Fibroblast of skin of left biceps (primary cell): ENCODE results near the gene CPTP.

Source experiments
- DNase-seq, 2 experiments: peaks; one replicate each; pipeline ENCODE4 v3.0.0-alpha.2; 2013; ENCODE audit warnings: low read depth in 2 of 2

CPTP gene

GRCh38 chr1:1292442-1292779 lies 32.2 kb upstream of the CPTP start:
- DNase-seq: no peak

- no peak for DNase-seq
Observed at GRCh38 chr1:1292851-1293250, 31.8 kb upstream of the CPTP start.

GRCh38 chr1:1293263-1294249 lies 31.0 kb upstream of the CPTP start:
- no peak for DNase-seq

GRCh38 chr1:1294250-1294890 lies 30.2 kb upstream of the CPTP start:
- no peak for DNase-seq

- no peak for DNase-seq
Observed at GRCh38 chr1:1295154-1295923, 29.3 kb upstream of the CPTP start.

DNA sequence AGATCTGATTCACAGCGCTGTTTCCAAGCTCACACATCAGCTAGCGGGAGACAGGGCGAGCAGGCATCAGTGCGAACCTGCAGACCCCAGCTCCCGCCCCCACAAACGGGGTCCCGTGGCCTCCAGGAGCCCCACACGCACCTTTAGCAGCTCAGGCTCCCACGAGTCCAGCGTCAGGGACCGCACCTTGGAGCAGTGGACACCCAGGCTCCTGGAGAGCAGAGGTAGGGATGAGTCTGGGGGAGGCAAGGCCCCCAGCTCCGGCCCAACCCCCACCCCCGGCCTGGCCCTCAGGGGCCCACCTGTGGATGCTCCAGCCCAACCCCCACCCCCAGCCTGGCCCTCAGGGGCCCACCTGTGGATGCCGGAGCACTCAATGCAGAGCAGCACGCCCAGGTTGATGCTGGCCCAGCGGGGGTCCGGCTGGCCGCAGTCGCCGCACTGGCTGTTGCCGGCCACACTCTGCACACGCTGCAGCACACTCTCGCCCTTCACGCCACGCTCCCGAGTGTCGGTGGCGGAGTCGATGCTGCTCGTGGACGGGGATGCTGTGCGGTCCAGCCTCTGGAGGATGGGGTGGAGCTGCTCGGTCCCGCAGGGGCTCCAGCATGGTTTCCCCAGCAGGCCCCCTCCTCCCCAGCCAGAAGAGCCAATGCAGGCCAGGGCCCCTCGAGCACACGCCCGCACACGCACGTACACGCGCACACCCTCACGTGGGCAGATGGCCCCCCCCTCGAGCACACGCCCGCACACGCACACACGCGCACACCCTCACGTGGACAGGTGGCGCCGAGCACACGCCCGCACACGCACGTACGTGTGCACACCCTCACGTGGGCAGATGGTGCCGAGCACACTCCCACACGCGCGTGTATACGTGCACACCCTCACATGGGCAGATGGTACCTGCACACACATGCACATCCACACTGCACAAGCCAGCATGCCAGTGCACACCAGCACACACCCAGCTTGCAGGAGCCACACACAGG lies 28.2 kb upstream of the CPTP start:
- no peak for DNase-seq

DNA sequence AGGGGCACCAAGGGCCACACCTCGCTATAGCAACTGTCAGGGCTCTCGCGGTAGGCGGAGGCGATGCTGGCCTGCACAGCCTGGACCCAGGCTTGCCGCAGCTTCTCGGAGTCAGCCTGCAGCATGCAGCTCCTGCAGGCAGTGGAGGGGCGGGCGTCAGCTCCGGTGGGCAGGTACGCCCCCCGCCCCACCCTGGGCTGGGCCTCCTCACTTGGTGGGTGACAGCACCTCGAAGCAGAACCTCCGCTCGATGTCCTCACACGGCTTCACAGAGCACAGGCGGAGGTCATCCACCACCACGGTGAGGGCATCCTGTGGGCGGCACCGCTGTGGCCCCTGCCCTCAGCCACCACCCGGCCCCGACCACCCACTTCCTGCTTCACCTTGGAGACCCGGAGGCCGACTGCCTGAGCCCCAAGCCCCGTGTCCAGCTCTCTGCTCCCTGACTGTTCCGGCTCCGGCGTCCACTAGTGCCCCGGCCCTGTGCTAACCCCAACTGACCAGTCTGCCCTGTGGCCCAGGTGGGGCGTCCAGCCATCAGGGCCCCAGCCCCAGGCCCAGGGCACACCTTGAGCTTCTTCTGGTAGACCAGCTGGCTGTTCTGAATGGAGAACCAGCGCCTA lies 26.7 kb upstream of the CPTP start:
- no peak for DNase-seq

DNA sequence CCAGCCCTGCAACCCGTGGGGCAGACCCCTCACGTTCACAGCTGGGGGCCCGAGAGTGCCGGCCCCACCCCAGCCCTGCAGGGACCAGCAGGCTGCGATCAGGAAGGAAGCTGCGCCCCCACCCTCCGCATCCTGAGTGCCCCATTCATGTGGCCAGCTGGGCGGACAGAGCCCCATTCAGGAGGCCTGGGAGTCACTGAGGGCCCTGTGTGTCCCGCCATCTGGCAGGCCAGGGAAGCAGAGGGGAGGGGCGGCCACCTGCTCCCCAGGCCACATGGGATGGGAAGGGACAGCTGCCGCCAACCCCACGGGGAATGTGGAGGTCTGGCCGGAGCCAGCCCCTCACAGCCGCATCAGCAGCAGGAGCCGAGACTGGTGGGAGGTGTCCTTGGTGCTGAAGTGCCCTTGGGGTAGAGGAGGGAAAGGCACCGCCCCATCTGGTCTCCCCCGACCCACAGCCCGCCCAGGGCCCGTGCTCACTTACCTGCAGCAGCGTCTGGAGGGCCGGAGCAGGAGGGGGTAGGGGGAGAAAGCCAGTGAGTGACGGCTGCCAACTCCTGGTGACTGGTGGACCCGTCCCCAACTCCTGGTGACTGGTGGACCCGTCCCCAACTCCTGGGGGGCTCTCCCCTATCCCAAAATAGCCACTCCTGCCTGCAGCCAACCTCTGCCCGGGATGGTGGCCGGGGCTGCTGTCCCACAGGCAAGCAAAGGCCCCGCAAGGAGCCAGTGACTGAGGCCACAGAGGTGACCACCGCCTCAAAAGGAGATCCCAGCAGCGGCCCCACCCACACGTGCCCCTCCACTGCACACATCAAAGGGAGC lies 25.5 kb upstream of the CPTP start:
- no peak for DNase-seq

GRCh38 chr1:1299686-1300351 lies 24.8 kb upstream of the CPTP start:
- no peak for DNase-seq

DNA sequence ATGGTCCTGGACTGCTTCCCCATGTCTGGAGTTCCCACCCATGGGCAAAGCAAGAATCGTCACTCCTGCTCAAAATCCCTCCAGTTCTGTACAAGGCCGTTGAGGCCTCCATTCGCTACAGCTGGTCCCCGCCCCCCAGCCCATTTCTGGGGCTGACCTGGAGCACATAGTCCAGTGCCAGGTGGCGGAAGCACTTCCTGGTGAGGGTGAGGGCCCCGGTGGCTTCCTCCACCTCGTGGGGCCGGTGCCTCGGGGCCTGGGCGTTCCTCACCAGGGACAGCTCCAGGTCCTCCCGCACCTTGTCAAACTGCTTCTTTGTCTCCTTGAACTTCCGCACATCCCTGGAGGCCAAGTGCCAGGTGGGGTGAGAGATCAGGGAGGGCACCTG lies 24.3 kb upstream of the CPTP start:
- DNase-seq: no peak

DNA sequence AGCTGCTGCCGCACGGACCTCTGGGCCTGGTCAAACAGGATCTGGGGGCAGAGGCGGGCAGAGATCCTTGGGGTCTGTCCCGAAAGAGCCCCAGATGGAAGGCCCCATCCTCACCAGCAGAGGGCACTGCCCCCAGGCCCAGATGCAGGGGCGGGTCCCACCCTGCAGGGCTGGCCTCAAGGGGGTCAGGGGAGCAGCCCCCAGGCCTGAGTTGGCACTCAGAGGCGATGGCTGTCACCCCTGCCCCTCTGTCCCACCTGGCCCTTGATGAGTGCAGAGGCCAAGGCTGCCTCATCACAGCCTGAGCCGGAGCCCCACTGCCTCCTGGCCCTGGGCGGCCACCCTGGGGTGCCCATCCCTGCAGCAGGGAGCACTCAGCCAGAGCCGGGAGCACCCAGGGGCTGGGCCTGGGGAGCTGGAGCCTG lies 22.6 kb upstream of the CPTP start:
- DNase-seq: no peak

DNA sequence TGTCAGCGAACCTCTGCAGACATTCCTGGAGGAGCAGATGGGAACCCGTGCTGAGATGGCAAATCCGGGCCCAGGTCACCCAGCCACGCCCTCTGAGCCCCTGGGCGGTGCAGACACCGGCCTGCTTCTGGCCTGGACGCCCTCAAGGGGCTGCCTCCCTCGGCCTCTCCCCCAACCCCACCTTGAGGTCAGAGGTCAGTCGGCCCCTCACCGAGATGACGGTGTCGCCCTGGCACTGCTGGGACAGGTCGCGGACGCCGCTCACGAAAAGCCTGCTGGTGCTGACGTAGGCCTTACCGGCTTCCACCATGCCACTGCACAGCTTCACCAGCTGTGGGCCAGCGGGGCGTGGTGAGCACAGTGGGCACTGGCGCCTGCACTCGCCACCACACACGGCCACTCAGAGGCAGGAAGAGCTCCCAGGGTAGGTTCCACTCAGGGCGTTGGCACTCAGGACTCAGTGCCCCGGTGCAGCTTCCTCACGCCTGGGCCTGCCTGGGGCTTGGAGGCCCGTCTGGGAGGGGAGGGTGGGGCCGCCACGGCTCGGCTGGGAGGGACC lies 21.6 kb upstream of the CPTP start:
- DNase-seq: no peak

GRCh38 chr1:1303736-1304135 lies 20.9 kb upstream of the CPTP start:
- DNase-seq: no peak

DNA sequence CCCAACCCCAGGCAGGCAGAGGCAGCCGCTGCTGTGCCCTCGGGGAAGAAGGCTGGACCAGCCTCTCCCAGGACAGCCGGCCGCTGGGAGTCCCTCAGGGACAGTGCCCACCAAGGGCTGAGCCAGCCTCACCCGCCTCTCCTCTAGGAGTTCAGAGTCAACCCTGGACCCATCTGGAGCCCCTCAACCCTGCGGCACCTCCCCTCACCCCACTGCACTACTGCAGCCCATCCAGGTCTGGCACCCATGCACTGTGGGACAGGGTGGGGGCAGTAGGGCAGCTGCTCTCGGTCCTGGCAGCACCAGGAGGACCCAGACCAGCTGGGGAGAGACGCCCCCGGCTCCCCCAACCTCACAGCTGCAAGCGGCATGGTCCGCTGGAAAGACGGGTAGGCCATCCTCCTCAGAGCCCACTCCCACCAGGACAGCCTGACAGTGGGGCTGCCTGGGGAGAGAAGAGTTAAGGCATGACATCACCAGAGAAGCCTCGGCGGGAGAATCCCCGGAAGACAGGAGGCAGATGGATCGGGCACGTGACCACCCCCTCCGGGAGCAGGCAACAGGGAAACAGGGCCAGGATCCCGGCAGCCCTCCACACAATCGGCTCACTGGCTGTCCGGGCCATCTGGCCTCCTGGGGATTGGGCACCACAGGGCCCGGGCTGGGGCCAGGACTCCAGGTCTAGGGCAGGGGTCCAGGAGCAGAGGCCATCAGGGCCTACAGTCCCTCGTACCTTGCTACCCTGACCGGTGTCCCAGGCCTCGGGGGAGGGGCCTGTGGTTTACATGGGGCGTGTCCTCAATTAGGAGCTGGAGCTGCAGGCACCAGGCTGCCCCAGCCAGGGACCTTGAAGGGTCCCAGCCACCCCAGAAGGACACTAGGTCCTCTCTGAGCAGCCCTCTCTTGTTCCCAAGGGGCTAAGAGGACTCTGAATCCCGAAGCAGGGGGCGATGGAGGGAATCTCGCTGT lies 20.0 kb upstream of the CPTP start:
- peak; percentile 36 to 40 for DNase-seq

- peak; percentile 32 to 43 for DNase-seq
Observed at GRCh38 chr1:1305300-1306069, 19.1 kb upstream of the CPTP start.

DNA sequence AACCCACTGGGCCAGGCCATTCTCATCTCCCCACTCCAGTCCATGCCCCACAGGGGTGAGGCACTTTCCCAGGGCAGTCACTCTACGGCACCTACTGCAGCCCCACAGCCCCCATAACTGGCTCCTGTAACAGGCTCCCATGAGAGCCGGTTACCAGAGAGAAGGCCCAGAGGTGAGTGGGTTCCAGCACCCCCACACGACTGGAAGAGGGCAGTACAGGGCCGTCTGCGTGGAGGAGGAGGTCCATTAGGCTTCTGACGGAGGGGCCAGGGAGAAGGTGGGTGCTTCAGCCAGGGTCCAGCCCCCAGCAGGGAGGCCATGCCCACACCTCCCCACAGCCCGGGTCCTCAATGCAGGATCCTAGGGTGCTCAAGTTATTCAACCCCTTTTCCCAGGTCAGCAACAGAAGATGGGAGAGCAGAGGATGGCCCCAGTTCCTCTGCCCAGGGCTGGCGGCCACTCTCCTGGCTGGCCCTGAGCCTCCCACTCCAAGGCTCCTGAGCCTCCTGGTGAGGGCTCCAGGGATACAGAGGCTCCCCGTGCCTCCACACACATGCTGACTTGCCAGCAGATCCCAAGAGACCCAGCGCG lies 18.4 kb upstream of the CPTP start:
- DNase-seq: no peak
